ENCODE results near the gene YWHAE.
A peak's percentile ranks its signal among the peaks of the same experiment; 100 is the strongest.
"Not testable (repeated sequence)": the region's sequence is repeated elsewhere in the genome, so short reads cannot be mapped to it uniquely, and the experiment has no call there.

Gene YWHAE

DNA sequence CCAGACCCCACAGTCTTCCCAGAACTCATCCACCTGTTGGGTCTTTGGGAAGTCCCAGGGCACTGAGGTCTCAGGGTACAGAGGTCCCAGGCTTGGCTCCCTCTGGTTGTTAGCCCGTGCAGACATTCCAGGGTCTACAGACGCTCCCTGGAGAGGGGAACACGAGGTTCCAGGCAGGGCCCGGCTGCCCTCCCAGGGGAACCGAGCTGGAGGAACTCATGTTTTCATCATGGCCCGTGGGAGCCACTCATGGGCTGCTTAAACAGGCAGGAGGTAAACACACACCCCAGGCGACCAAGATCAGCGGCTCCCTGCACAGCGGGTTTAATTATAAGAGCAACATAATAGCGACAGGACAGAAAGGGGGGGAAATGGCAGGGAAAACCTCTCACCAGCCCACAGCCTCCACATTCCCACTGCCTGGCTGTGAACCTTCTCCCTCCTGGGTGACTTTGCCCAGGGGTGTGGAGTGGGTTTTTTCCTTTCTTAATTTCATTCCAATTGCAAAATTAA, 84.1 kb downstream of the YWHAE start:
- no peak for DNase-seq
- Mint-ChIP-seq H3K36me3 (no peaks in the 10 kb centered on the region), H3K4me3 (no peak overlapping the region), H3K27ac (no peak overlapping the region), H3K4me1 (no peaks in the 10 kb centered on the region), H3K9me3 (no peaks in the 10 kb centered on the region), H3K27me3 (peaks cover 61% of the 10 kb centered on the region)
- CTCF ChIA-PET, result interaction anchor here (1.4 kb wide), 1 partner anchor 16 kb away, joined by 6 read pairs; no protein-coding TSS in a partner anchor

DNA sequence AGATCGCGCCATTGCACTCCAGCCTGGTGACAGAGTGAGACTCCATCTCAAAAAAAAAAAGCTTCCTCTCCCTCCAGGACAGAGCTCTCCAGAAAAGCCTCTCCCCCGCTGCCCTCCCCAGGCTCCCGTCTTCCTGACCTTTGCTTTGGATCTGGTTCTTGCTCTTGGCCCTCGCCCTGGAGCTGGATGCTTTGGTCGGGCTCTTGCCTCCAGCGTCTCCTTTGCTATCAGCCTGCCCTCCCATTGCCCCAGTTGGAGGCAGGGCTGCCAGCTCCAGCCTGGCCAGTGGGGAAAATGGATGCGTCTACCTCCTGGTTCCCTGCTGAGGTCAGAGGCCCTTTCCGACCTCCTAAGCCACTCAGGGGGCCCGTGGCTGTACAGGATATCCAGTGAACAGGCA, 84.6 kb downstream of the YWHAE start:
- H3K36me3 Mint-ChIP-seq, result no peaks in the 10 kb centered on the region
- no peak for DNase-seq
- H3K27me3 Mint-ChIP-seq, result peaks cover 56% of the 10 kb centered on the region
- no peaks in the 10 kb centered on the region for H3K4me1 Mint-ChIP-seq
- no peaks in the 10 kb centered on the region for H3K9me3 Mint-ChIP-seq
- H3K27ac Mint-ChIP-seq, result no peak overlapping the region
- no peak overlapping the region for H3K4me3 Mint-ChIP-seq
- CTCF ChIA-PET, result interaction anchor here (1.4 kb wide), 1 partner anchor 17 kb away, joined by 6 read pairs; no protein-coding TSS in a partner anchor

DNA sequence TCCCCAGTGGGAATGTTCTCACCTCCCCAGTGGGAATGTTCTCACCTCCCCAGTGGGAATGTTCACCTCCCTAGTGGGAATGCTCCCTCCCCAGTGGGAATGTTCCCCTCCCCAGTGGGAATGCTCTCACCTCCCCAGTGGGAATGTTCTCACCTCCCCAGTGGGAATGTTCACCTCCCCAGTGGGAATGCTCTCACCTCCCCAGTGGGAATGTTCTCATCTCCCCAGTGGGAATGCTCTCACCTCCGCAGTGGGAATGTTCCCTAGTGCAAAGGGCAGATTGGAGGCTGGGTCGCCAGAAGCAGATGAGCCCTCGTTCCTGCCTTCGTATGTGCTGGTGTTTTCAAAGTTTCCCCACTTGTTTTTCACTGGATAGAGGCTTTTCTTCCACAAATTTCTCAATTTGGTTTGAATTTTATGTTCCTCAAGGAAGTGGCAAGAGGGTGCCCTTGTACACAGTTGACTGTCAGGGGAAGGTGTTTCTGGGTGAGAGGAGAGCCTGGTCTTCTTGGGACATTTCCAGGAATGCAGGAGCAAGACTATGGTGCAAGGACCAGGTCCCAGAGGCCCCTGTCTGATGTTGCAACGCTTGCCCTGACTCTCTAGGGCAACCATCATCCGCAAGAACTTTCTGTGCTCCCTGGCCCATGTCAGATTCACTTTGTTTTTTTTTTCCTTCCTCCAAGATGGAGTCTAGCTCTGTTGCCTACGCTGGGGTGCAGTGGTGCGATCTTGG, 86.6 kb downstream of the YWHAE start:
- no peaks in the 10 kb centered on the region for H3K4me1 Mint-ChIP-seq
- H3K27ac Mint-ChIP-seq, result no peak overlapping the region
- DNase-seq, result no peak
- H3K36me3 Mint-ChIP-seq, result no peaks in the 10 kb centered on the region
- H3K27me3 Mint-ChIP-seq, result peaks cover 44% of the 10 kb centered on the region
- CTCF ChIA-PET, result no interaction called here
- no peak overlapping the region for H3K4me3 Mint-ChIP-seq
- H3K9me3 Mint-ChIP-seq, result no peaks in the 10 kb centered on the region

DNA sequence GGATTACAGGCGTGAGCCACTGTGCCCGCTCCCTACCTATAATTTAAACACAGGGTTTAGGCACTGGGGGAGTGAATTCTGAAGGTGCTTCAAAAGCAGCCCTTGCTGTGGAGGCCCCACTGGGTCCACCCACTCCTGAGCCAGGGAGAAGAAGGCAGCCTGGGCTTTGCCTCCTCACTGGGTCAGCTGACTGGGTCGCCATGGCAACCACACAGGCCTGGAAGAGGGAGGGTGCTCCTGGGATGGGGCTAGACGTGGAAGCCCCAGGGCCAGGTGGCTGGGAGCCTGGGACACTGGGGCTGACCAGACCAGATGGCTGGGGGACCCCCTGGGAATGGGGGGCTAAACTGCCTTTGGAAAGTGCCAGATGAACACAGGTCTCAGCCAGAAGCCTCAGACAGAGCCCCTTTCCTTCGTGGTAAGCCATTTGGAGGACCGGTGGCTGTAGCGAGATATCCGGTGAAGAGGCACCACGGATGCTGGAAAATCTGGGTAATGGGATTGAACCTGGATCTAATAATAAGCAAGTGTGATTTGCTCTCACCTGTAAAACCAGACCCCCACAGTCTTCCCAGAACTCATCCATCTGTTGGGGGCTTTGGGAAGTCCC, 87.7 kb downstream of the YWHAE start:
- no peaks in the 10 kb centered on the region for H3K4me1 Mint-ChIP-seq
- no peaks in the 10 kb centered on the region for H3K9me3 Mint-ChIP-seq
- H3K4me3 Mint-ChIP-seq, result no peak overlapping the region
- no peak overlapping the region for H3K27ac Mint-ChIP-seq
- H3K36me3 Mint-ChIP-seq, result no peaks in the 10 kb centered on the region
- CTCF ChIA-PET, result no interaction called here
- peak; percentile 50 for DNase-seq
- peaks cover 49% of the 10 kb centered on the region for H3K27me3 Mint-ChIP-seq

DNA sequence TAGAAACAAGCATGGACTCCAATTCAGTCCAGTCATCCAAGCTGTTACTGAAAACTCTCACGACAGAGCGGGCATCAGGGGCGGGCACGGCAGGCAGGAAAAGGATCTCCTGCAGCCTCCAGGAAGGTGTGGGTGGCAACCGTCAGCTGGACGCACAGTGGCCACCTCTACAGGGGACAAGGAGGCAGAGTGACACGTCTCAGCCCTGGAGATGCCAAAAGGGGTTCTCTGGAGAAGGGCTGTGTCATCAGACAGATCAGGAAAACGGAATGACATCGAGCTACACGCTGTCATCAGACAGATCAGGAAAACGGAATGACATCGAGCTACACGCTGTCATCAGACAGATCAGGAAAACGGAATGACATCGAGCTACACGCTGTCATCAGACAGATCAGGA, 92.2 kb downstream of the YWHAE start:
- CTCF ChIA-PET, H3K4me3 Mint-ChIP-seq, H3K27ac Mint-ChIP-seq, H3K36me3 Mint-ChIP-seq, H3K9me3 Mint-ChIP-seq, DNase-seq, H3K4me1 Mint-ChIP-seq: not testable (repeated sequence)
- H3K27me3 Mint-ChIP-seq, result peaks cover 62% of the 10 kb centered on the region

DNA sequence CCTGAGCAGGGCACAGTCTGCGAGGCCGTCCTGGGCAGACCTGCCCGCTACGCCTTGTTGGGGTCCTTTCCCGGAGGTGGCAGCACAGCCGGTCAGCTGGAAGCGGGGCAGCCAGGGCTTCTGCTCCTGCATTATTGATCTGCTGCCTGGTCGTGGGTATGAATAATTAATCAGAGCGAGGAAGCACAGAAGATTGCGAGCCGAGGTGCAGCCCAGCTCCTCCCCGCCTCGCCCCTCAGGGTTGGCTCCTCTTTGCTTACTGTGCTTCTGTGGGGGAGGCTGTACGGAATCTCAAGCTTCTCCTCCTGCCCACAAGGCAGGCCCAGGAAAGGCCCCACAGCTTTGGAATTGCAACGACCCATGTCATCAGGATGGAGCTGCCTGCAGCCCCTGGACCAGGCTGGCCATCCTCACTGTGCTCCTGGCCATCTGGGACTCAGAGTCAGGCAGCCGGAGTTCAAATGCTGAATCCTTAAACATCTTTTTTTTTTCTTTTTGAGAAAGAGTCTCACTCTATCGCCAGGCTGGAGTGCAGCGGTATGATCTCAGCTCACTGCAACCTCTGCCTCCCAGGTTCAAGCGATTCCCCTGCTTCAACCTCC, 95.0 kb downstream of the YWHAE start:
- Mint-ChIP-seq H3K27me3 (peaks cover 68% of the 10 kb centered on the region), H3K4me1 (peaks cover 11% of the 10 kb centered on the region), H3K27ac (no peak overlapping the region), H3K36me3 (no peaks in the 10 kb centered on the region), H3K9me3 (no peaks in the 10 kb centered on the region), H3K4me3 (no peak overlapping the region)
- DNase-seq, result no peak
- CTCF ChIA-PET, result interaction anchor here (0.7 kb wide), 1 partner anchor 325 kb away, joined by 4 read pairs; no protein-coding TSS in a partner anchor

DNA sequence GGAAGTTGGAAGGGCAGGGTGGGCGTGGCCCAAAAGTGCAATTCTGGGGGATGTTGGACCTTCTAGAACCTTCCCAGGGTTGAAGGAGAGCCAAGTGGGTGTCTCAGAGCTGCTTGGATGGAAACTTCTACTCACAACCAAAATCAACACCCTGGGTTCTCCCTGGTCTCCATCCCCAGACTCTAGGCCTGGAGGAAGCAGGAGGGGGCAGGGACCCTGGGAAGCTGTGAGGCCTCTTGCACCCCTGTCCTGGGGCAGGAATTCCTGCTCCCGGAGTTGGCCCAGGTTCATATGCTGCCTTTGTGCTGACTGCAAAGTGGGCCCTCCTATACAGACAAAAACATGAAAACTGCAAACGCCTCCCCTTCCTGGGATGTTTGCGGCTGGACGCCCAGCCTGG, 95.5 kb downstream of the YWHAE start:
- Mint-ChIP-seq H3K27me3 (peaks cover 74% of the 10 kb centered on the region), H3K27ac (no peak overlapping the region)
- CTCF ChIA-PET, result no interaction called here

DNA sequence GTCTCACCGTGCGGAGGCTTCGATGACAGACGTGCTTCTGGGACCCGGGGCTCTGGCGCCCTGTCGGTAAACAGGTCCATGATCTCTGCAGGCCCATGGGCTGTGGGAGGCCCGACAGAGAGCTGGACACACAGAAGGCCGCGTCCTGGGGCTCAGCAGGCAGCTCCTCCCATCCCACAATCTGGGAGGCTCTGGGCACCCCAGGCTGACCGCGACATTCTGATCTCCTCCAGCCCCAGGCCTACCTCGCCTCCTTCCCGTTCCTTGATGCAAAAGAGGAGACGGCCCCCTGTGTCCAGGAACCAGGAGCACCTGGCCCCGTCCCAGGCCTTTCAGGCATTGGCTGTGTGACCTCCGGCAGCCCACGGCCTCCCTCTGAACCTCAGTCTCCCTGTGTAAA, 97.3 kb downstream of the YWHAE start:
- no peaks in the 10 kb centered on the region for H3K9me3 Mint-ChIP-seq
- peaks cover 26% of the 10 kb centered on the region for H3K4me1 Mint-ChIP-seq
- no peaks in the 10 kb centered on the region for H3K36me3 Mint-ChIP-seq
- CTCF ChIA-PET, result no interaction called here
- no peak overlapping the region for H3K27ac Mint-ChIP-seq
- DNase-seq, result no peak
- peaks cover 90% of the 10 kb centered on the region for H3K27me3 Mint-ChIP-seq
- no peak overlapping the region for H3K4me3 Mint-ChIP-seq

More for the DNA sequence above, 95.5 kb downstream of the YWHAE start:
- H3K4me3 Mint-ChIP-seq, result no peak overlapping the region
- no peak for DNase-seq
- no peaks in the 10 kb centered on the region for H3K9me3 Mint-ChIP-seq
- no peaks in the 10 kb centered on the region for H3K36me3 Mint-ChIP-seq
- peaks cover 13% of the 10 kb centered on the region for H3K4me1 Mint-ChIP-seq

DNA sequence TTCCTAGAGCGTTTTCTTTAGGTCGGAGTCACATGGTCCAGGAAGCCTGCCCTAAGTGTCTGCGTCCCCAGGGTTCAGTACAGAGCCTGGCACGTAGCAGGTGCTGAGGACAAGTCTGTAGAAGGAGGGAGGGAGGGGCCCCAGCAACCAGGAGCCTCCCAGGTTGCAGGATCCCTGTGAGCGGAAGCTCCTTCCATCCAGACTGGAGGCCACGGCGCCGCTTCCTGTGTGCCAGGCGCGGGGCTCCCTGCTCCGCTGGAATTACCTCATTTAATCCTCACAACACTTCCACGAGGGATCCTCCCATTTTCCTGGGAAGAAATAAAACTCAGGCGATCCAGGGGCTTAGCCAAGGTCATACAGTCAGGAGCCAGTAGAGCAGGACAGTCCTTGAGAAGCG, 98.5 kb downstream of the YWHAE start:
- CTCF ChIA-PET, result interaction anchor here (0.6 to 1.1 kb wide), 2 partner anchors 31 to 337 kb away, joined by 3 read pairs; no protein-coding TSS in a partner anchor
- H3K4me1 Mint-ChIP-seq, result peaks cover 38% of the 10 kb centered on the region
- no peak for DNase-seq
- H3K27ac Mint-ChIP-seq, result no peak overlapping the region
- H3K27me3 Mint-ChIP-seq, result peaks cover 86% of the 10 kb centered on the region
- H3K36me3 Mint-ChIP-seq, result no peaks in the 10 kb centered on the region
- no peak overlapping the region for H3K4me3 Mint-ChIP-seq
- H3K9me3 Mint-ChIP-seq, result no peaks in the 10 kb centered on the region

DNA sequence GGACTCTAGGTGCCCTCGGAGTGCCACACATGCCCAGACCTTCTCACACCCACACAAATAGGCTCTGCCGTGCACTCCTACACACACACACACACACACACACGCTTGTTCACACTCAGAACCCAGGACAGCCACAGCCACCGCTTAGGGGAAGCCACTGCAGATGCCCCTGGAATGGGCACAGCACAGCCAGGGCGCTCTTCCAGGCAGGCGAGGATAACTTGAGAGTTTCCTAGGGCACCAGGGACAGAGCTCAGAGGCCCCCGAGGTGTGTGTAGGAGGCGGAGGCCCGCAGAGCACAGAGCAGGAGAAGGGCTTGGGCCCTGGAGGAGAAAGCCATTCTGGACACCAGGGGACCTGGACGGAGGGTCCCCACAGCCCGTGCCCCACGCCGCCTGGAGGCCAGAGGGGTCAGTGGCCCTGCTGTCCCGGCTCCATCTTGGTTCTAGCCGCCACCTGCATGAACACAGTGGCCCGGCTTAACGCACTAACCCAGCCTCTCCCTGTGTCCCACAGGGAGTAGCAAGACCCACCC, 99.6 kb downstream of the YWHAE start:
- CTCF ChIA-PET, result no interaction called here
- H3K36me3 Mint-ChIP-seq, result peaks cover 3% of the 10 kb centered on the region

DNA sequence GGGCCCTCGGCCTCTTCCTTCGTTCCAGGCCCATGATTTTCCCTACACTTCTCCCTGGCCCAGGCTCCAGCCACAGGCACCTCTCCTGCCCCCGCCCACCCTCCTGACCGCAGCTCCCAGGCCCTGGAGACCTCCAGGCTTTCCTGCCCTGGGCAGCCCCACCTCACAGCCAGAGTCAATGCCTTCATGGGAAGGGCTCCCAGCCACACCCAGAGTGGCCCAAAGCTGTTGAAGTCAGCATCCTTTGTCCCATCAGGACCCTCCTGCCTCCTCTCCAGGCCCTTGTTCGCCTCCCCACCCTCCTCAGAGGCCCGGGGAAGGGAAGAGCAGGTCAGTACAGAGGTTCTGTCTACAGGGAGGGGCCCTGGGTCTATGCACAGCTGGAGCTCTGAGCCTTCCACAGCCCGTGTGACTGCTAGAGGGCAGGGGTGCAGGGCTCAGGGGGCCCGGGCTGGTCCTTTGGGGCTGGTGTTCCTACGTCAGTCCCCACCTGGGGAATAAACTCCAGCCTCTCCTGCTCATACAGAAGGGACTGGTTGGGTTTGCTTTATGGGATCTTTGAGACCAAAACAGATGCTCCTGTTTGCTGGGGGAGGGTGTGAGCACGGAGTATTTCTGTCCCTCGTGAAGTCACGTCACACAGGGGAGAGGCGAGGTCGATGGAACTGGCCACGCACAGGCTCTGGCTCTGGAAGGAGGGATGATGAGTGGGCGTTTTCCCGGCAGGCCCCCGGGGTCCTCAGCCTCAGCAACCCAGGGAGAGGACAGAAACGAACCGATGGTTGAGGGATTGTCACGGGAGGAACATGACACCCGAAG, 100.3 kb downstream of the YWHAE start:
- H3K4me3 Mint-ChIP-seq, result no peak overlapping the region
- H3K27me3 Mint-ChIP-seq, result peaks cover 68% of the 10 kb centered on the region
- CTCF ChIA-PET, result interaction anchor here (1.1 kb wide), 1 partner anchor 33 kb away, joined by 3 read pairs; no protein-coding TSS in a partner anchor
- no peak overlapping the region for H3K27ac Mint-ChIP-seq
- no peaks in the 10 kb centered on the region for H3K9me3 Mint-ChIP-seq
- DNase-seq, result no peak
- peaks cover 3% of the 10 kb centered on the region for H3K36me3 Mint-ChIP-seq
- H3K4me1 Mint-ChIP-seq, result peaks cover 56% of the 10 kb centered on the region

More for the DNA sequence above, 99.6 kb downstream of the YWHAE start:
- no peak for DNase-seq
- Mint-ChIP-seq H3K9me3 (no peaks in the 10 kb centered on the region), H3K27me3 (peaks cover 75% of the 10 kb centered on the region), H3K4me3 (no peak overlapping the region), H3K4me1 (peaks cover 49% of the 10 kb centered on the region), H3K27ac (no peak overlapping the region)

DNA sequence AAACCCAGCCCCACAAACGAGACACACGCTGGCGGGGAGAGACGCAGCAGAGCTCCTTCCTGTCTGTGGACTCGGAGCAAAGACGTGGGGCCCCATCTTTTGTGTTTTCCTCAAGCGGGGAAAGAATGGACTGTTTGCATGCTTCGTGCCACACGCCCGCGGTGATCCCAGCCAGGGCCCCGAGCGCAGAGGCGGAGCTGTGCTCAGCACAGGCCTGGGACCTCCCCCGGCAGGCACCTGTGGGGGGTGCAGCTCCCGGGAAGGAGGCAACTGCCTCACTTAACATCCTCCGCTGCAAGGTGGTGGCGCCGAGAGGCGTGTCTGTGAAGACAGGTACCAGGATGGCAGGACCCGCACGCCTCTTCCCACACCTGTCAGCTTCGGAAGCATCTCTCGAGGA, 101.4 kb downstream of the YWHAE start:
- Mint-ChIP-seq H3K4me3 (no peak overlapping the region), H3K36me3 (peaks cover 9% of the 10 kb centered on the region), H3K27me3 (peaks cover 64% of the 10 kb centered on the region), H3K9me3 (peaks cover under 1% of the 10 kb centered on the region), H3K27ac (no peak overlapping the region), H3K4me1 (peaks cover 68% of the 10 kb centered on the region)
- CTCF ChIA-PET, result interaction anchor here (1.6 to 1.7 kb wide), 2 partner anchors 34 to 176 kb away, joined by 4 to 10 read pairs; no protein-coding TSS in a partner anchor
- DNase-seq, result peak; percentile 64
